HCT116 (cell line): ENCODE results near the gene LRRC8B. TPM values are rescaled to one million over a fixed set of nuclear protein-coding genes. Genes with fewer than 3 reads are reported as not detected.

Experiments used
- ATAC-seq: fragments of 200-7000 bp; cut with Tn5 transposase; 2 replicates; pipeline ENCODE4 v1.9.1; 2020; ENCODE audit warnings: mild to moderate bottlenecking, moderate library complexity
- BruUV-seq: library from RNA; stranded (reverse); fragments of 400-500 nt; replicated peaks from 2 replicates; lab custom pipeline; 2021; lab: Mats Ljungman, UMichigan
- CTCF ChIA-PET: fragments of 300-600 bp; sonication (Branson Sonifier 250); formaldehyde crosslinking; loops from one replicate; lab custom pipeline; 2021; ENCODE audit warnings: antibody characterized with exemption; lab: Charles Lee
- POLR2A ChIA-PET: fragments of 300-600, 350-600 bp; sonication (Branson Sonifier 250); formaldehyde crosslinking; loops from one replicate; lab custom pipeline; 2021; ENCODE audit warnings: antibody characterized with exemption; lab: Charles Lee
- RAD21 ChIA-PET, 2 experiments: fragments of 300-600 bp; sonication (Branson Sonifier 250); formaldehyde crosslinking; loops; one replicate each; lab custom pipeline; 2023; ENCODE audit warnings: low total read pairs in 2 of 2; ENCODE audit not compliant: uncharacterized antibody in 2 of 2, unreplicated experiment in 2 of 2, low non-redundant PET in 1 of 2; lab: Charles Lee
- DNase-seq: peaks from one replicate; pipeline ENCODE4 v3.0.0-alpha.2; 2010; ENCODE audit warnings: low read depth, low spot score
- H2AFZ ChIP-seq: fragments of 200-600 bp; shearing (Covaris generic), sonication (generic); 2 replicates; pipeline ENCODE4 v1.6.1; 2017; ENCODE audit warnings: low read depth, mixed run types, mixed read lengths, antibody characterized with exemption, low read length; ENCODE audit not compliant: poor library complexity, severe bottlenecking
- H3K27ac ChIP-seq: 2 replicates; pipeline ENCODE4 v1.5.1; 2012; ENCODE audit warnings: low read depth, low read length
- H3K27me3 ChIP-seq: fragments of 200-600 bp; sonication (generic); 2 replicates; pipeline ENCODE4 v1.6.1; 2016; ENCODE audit warnings: mixed run types, low read length, mixed read lengths; ENCODE audit not compliant: insufficient read depth
- H3K36me3 ChIP-seq, 2 experiments: fragments of 200-500 bp in 1 of 2; fragments of 200-600 bp in 1 of 2; sonication (Bioruptor generic) in 1 of 2; sonication (generic) in 1 of 2; 2 replicates each; pipeline versions ENCODE4 v1.5.1 to v1.6.1; 2014 to 2016; ENCODE audit warnings: low read length in 2 of 2, inconsistent platforms in 1 of 2, mixed read lengths in 1 of 2, mixed run types in 1 of 2; ENCODE audit not compliant: insufficient read depth in 2 of 2, control insufficient read depth in 1 of 2
- H3K4me1 ChIP-seq, 2 experiments: fragments of 200-600 bp in 1 of 2; sonication (generic) in 1 of 2; 2 replicates each; pipeline versions ENCODE4 v1.5.1 to v1.6.1; 2012 to 2017; ENCODE audit warnings: low read length in 2 of 2, inconsistent platforms in 1 of 2, mild to moderate bottlenecking in 1 of 2, mixed read lengths in 1 of 2, mixed run types in 1 of 2, moderate library complexity in 1 of 2; ENCODE audit not compliant: insufficient read depth in 2 of 2, control insufficient read depth in 1 of 2
- H3K4me2 ChIP-seq: fragments of 200-600 bp; sonication (generic); 2 replicates; pipeline ENCODE4 v1.6.1; 2017; ENCODE audit warnings: mixed run types, low read length, mixed read lengths
- H3K4me3 ChIP-seq, 2 experiments: fragments of 200-600 bp in 1 of 2; sonication (generic) in 1 of 2; replicated peaks in 1 of 2; 2 replicates each; pipeline ENCODE4 v1.5.1; 2011 to 2016; ENCODE audit warnings: low read length in 2 of 2, control low read depth in 1 of 2, low read depth in 1 of 2, mild to moderate bottlenecking in 1 of 2, mixed read lengths in 1 of 2, mixed run types in 1 of 2
- H3K79me2 ChIP-seq: fragments of 200-600 bp; sonication (generic); 2 replicates; pipeline ENCODE4 v1.6.1; 2017; ENCODE audit warnings: mild to moderate bottlenecking, mixed run types, low read length, moderate library complexity, mixed read lengths; ENCODE audit not compliant: insufficient read depth
- H3K9ac ChIP-seq: fragments of 200-600 bp; sonication (generic); 2 replicates; pipeline ENCODE4 v1.6.1; 2016; ENCODE audit warnings: low read length, mixed read lengths
- H3K9me2 ChIP-seq: fragments of 200-600 bp; sonication (generic), shearing (Covaris generic); 2 replicates; pipeline ENCODE4 v1.6.1; 2017; ENCODE audit warnings: mixed run types, mild to moderate bottlenecking, moderate library complexity; ENCODE audit not compliant: insufficient read depth
- H3K9me3 ChIP-seq, 2 experiments: fragments of 200-500 bp in 1 of 2; fragments of 200-600 bp in 1 of 2; sonication (Bioruptor generic) in 1 of 2; sonication (generic) in 1 of 2; 2 replicates each; pipeline ENCODE4 v1.6.1; 2014 to 2017; ENCODE audit warnings: low read length in 2 of 2, mixed read lengths in 2 of 2, inconsistent platforms in 1 of 2, low read depth in 1 of 2, mild to moderate bottlenecking in 1 of 2, mixed run types in 1 of 2, moderate library complexity in 1 of 2; ENCODE audit not compliant: control insufficient read depth in 1 of 2, insufficient read depth in 1 of 2
- H4K20me1 ChIP-seq: fragments of 200-600 bp; sonication (generic), shearing (Covaris generic); 2 replicates; pipeline ENCODE4 v1.6.1; 2017; ENCODE audit warnings: mixed run types, mild to moderate bottlenecking, moderate library complexity; ENCODE audit not compliant: insufficient read depth
- CBX3 ChIP-seq: IDR thresholded peaks from 2 replicates; pipeline ENCODE4 v1.6.1; 2012; ENCODE audit warnings: low read depth
- EGR1 ChIP-seq: IDR thresholded peaks from 2 replicates; pipeline ENCODE4 v1.6.1; 2012; ENCODE audit warnings: low read depth
- ELF1 ChIP-seq: IDR thresholded peaks from 2 replicates; pipeline ENCODE4 v1.6.1; 2012; ENCODE audit warnings: low read depth, borderline replicate concordance
- EZH2 ChIP-seq: fragments of 200-600 bp; sonication (generic); IDR thresholded peaks from 2 replicates; pipeline ENCODE4 v1.6.1; 2017; ENCODE audit warnings: antibody characterized with exemption, mixed run types
- EZH2phosphoT487 ChIP-seq: fragments of 200-600 bp; IDR thresholded peaks from 2 replicates; pipeline ENCODE4 v1.6.1; 2018; ENCODE audit warnings: antibody characterized with exemption, borderline replicate concordance
- FOSL1 ChIP-seq: IDR thresholded peaks from 2 replicates; pipeline ENCODE4 v1.6.1; 2012; ENCODE audit warnings: low read depth
- JUND ChIP-seq: IDR thresholded peaks from 2 replicates; pipeline ENCODE4 v1.6.1; 2012
- POLR2A ChIP-seq: IDR thresholded peaks from 2 replicates; pipeline ENCODE4 v1.7.0; 2011; ENCODE audit warnings: borderline replicate concordance; ENCODE audit not compliant: insufficient read depth, insufficient read length; ENCODE audit errors: extremely low read depth
- RAD21 ChIP-seq: IDR thresholded peaks from 2 replicates; pipeline ENCODE4 v1.6.1; 2012; ENCODE audit warnings: low read depth, mild to moderate bottlenecking
- SP1 ChIP-seq: IDR thresholded peaks from 2 replicates; pipeline ENCODE4 v1.6.1; 2012; ENCODE audit warnings: low read depth
- SRF ChIP-seq: IDR thresholded peaks from 2 replicates; pipeline ENCODE4 v1.6.1; 2012; ENCODE audit warnings: low read depth
- YY1 ChIP-seq: IDR thresholded peaks from 2 replicates; pipeline ENCODE4 v1.6.1; 2011; ENCODE audit warnings: low read length, low read depth, moderate library complexity, mild to moderate bottlenecking; ENCODE audit not compliant: insufficient replicate concordance; ENCODE audit errors: extremely low read depth
- ZFX ChIP-seq: fragments of 450-650 bp; IDR thresholded peaks from 2 replicates; pipeline ENCODE4 v1.6.1; 2017
- ZNF274 ChIP-seq: fragments of 200-500 bp; sonication (Bioruptor generic); IDR thresholded peaks from 2 replicates; pipeline ENCODE4 v1.6.1; 2014; ENCODE audit warnings: mild to moderate bottlenecking, low read depth, low read length, inconsistent platforms
- intact Hi-C: fragments of 100-400 bp; cut with micrococcal nuclease; formaldehyde crosslinking; loops from 2 replicates; pipeline ENCODE4 v1.10.0; 2022
- total RNA-seq: library from RNA; stranded (reverse); gene quantifications from one replicate; pipeline ENCODE4 v1.2.1, GENCODE V29; 2021; ENCODE audit not compliant: unreplicated experiment
- TF ChIP-seq, protein P1 (sequence below): IDR thresholded peaks from 2 replicates; pipeline ENCODE4 v1.6.1; 2012; ENCODE audit warnings: low read depth
- TF ChIP-seq, protein P2 (sequence below), 3 experiments: fragments of 200-600 bp in 1 of 3; sonication (generic) in 1 of 3; IDR thresholded peaks in 2 of 3; conservative IDR thresholded peaks in 1 of 3; 2 replicates each; pipeline ENCODE4 v1.5.1; 2012 to 2017; ENCODE audit warnings: low read depth in 2 of 3, low read length in 2 of 3, antibody characterized with exemption in 1 of 3, borderline replicate concordance in 1 of 3, control low read depth in 1 of 3, mild to moderate bottlenecking in 1 of 3, mixed read lengths in 1 of 3, mixed run types in 1 of 3, moderate library complexity in 1 of 3; ENCODE audit not compliant: insufficient read depth in 1 of 3
- TF ChIP-seq, protein P3 (sequence below): IDR thresholded peaks from 2 replicates; pipeline ENCODE4 v1.6.1; 2012

Gene LRRC8B
- total RNA-seq, 1 experiment from 2014 or later = 17.9 TPM

DNA sequence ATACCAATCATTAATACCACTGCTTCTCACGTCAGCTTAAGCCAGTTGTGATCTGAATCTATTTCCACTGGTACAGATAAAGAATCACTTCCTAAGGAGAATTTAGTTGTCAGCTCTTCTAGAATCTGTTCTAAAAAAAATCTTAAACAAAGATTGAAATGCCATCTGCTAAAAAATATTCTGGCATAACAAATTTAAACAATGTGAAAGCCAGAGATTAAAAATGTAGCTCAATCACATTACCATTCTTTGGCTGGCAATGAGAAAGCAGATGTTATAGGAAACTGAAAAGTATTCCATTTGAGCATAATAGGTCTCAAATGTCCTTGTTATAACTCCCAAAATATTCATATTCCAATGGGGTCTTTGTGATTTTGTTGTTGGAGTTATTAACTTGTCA lies 21.7 kb upstream of the LRRC8B start:
- TF ChIP-seq YY1 (no peak), FOSL1 (no peak), ZFX (no peak), CBX3 (no peak), RAD21 (no peak), ELF1 (no peak), ZNF274 (no peak), POLR2A (no peak), EGR1 (no peak), SRF (no peak), SP1 (no peak), JUND (no peak), EZH2 (no peak), EZH2phosphoT487 (no peak)
- TF ChIP-seq, protein P1, sequence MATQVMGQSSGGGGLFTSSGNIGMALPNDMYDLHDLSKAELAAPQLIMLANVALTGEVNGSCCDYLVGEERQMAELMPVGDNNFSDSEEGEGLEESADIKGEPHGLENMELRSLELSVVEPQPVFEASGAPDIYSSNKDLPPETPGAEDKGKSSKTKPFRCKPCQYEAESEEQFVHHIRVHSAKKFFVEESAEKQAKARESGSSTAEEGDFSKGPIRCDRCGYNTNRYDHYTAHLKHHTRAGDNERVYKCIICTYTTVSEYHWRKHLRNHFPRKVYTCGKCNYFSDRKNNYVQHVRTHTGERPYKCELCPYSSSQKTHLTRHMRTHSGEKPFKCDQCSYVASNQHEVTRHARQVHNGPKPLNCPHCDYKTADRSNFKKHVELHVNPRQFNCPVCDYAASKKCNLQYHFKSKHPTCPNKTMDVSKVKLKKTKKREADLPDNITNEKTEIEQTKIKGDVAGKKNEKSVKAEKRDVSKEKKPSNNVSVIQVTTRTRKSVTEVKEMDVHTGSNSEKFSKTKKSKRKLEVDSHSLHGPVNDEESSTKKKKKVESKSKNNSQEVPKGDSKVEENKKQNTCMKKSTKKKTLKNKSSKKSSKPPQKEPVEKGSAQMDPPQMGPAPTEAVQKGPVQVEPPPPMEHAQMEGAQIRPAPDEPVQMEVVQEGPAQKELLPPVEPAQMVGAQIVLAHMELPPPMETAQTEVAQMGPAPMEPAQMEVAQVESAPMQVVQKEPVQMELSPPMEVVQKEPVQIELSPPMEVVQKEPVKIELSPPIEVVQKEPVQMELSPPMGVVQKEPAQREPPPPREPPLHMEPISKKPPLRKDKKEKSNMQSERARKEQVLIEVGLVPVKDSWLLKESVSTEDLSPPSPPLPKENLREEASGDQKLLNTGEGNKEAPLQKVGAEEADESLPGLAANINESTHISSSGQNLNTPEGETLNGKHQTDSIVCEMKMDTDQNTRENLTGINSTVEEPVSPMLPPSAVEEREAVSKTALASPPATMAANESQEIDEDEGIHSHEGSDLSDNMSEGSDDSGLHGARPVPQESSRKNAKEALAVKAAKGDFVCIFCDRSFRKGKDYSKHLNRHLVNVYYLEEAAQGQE = no peak
- TF ChIP-seq, protein P2, sequence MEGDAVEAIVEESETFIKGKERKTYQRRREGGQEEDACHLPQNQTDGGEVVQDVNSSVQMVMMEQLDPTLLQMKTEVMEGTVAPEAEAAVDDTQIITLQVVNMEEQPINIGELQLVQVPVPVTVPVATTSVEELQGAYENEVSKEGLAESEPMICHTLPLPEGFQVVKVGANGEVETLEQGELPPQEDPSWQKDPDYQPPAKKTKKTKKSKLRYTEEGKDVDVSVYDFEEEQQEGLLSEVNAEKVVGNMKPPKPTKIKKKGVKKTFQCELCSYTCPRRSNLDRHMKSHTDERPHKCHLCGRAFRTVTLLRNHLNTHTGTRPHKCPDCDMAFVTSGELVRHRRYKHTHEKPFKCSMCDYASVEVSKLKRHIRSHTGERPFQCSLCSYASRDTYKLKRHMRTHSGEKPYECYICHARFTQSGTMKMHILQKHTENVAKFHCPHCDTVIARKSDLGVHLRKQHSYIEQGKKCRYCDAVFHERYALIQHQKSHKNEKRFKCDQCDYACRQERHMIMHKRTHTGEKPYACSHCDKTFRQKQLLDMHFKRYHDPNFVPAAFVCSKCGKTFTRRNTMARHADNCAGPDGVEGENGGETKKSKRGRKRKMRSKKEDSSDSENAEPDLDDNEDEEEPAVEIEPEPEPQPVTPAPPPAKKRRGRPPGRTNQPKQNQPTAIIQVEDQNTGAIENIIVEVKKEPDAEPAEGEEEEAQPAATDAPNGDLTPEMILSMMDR (IDR thresholded peaks at IDR 0.05 in 2 of 3, conservative IDR thresholded peaks at IDR 0.05 in 1 of 3; ENCODE audit: borderline replicate concordance in 1 of 3, insufficient read depth in 1 of 3, low read depth in 2 of 3, low read length in 2 of 3) = no peak
- TF ChIP-seq, protein P3, sequence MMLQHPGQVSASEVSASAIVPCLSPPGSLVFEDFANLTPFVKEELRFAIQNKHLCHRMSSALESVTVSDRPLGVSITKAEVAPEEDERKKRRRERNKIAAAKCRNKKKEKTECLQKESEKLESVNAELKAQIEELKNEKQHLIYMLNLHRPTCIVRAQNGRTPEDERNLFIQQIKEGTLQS = no peak
- H3K9me3 ChIP-seq = no peaks in the 10 kb centered on the region
- ATAC-seq = no peak
- CTCF ChIA-PET = no interaction called here
- H3K9ac ChIP-seq = no peak overlapping the region
- no peaks in the 10 kb centered on the region for H3K36me3 ChIP-seq
- H3K27me3 ChIP-seq = no peaks in the 10 kb centered on the region
- POLR2A ChIA-PET = no interaction called here
- no peaks in the 10 kb centered on the region for H3K79me2 ChIP-seq
- no peaks in the 10 kb centered on the region for H4K20me1 ChIP-seq
- RAD21 ChIA-PET = no interaction called here
- intact Hi-C loops = no loop called here
- H3K9me2 ChIP-seq = no peaks in the 10 kb centered on the region
- H3K27ac ChIP-seq = no peak overlapping the region
- H3K4me2 ChIP-seq = no peak overlapping the region
- H2AFZ ChIP-seq = no peak overlapping the region
- H3K4me1 ChIP-seq = no peaks in the 10 kb centered on the region
- no peak for DNase-seq
- no TSS peak for BruUV-seq
- H3K4me3 ChIP-seq = no peak overlapping the region
